Panc1 (cell line): Measurements from ENCODE around the gene SREBF2.

Experiments used
- POLR2AphosphoS5 ChIP-seq: IDR thresholded peaks from 2 replicates; pipeline ENCODE4 v1.6.1; 2012; ENCODE audit warnings: mild to moderate bottlenecking, low read depth, low read length, moderate library complexity
- REST ChIP-seq, 2 experiments: IDR thresholded peaks; 2 replicates each; pipeline ENCODE4 v1.6.1; 2011 to 2012; ENCODE audit warnings: low read depth in 2 of 2, control low read depth in 1 of 2, low read length in 1 of 2, mild to moderate bottlenecking in 1 of 2, moderate library complexity in 1 of 2; ENCODE audit not compliant: insufficient read depth in 1 of 2
- SIN3A ChIP-seq: IDR thresholded peaks from 2 replicates; pipeline ENCODE4 v1.6.1; 2012; ENCODE audit warnings: low read depth, mild to moderate bottlenecking, low read length, moderate library complexity, borderline replicate concordance; ENCODE audit not compliant: insufficient read depth
- TCF7L2 ChIP-seq: IDR thresholded peaks from 2 replicates; pipeline ENCODE4 v1.6.1; 2011; ENCODE audit warnings: mild to moderate bottlenecking, low read depth, low read length, inconsistent platforms
- TF ChIP-seq, protein P1 (sequence below): fragments of 450-650 bp; IDR thresholded peaks from 2 replicates; pipeline ENCODE4 v1.5.1; 2017; ENCODE audit warnings: mild to moderate bottlenecking

- TF ChIP-seq, protein P1, sequence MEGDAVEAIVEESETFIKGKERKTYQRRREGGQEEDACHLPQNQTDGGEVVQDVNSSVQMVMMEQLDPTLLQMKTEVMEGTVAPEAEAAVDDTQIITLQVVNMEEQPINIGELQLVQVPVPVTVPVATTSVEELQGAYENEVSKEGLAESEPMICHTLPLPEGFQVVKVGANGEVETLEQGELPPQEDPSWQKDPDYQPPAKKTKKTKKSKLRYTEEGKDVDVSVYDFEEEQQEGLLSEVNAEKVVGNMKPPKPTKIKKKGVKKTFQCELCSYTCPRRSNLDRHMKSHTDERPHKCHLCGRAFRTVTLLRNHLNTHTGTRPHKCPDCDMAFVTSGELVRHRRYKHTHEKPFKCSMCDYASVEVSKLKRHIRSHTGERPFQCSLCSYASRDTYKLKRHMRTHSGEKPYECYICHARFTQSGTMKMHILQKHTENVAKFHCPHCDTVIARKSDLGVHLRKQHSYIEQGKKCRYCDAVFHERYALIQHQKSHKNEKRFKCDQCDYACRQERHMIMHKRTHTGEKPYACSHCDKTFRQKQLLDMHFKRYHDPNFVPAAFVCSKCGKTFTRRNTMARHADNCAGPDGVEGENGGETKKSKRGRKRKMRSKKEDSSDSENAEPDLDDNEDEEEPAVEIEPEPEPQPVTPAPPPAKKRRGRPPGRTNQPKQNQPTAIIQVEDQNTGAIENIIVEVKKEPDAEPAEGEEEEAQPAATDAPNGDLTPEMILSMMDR = no peak
- no peak for TF ChIP-seq REST (IDR thresholded peaks at IDR 0.05; ENCODE audit: insufficient read depth in 1 of 2, low read depth in 2 of 2, low read length in 1 of 2)
- no peak for TF ChIP-seq SIN3A
- TF ChIP-seq POLR2AphosphoS5 = no peak
- no peak for TF ChIP-seq TCF7L2
Observed at GRCh38 chr22:41909310-41910049, 76.6 kb downstream of the SREBF2 start.
